A549 (cell line): Measurements from ENCODE around the gene GRIK4.
"Not testable (repeated sequence)": the region's sequence is repeated elsewhere in the genome, so short reads cannot be mapped to it uniquely, and the experiment has no call there.

Experiments
- CHD2 ChIP-seq: fragments of 150-350 bp; IDR thresholded peaks from 2 replicates; pipeline ENCODE4 v1.6.1; 2014; ENCODE audit warnings: low read length; ENCODE audit not compliant: partially characterized antibody
- CTCF ChIP-seq: fragments of >200 bp; sonication (Bioruptor Twin); formaldehyde crosslinking; IDR thresholded peaks from 3 replicates; pipeline ENCODE4 v1.5.1; 2016
- EHF ChIP-seq: fragments of 250-450 bp; sonication (Bioruptor Pico); IDR thresholded peaks from 2 replicates; pipeline ENCODE4 v1.5.0; 2020; ENCODE audit warnings: mild to moderate bottlenecking
- EP300 ChIP-seq, 2 experiments: fragments of >200 bp; sonication (Bioruptor Twin); formaldehyde crosslinking; IDR thresholded peaks; 2 replicates in 1 of 2; 3 replicates in 1 of 2; pipeline ENCODE4 v1.6.1; 2016 to 2017
- JUN ChIP-seq, 2 experiments: fragments of >200 bp; sonication (Bioruptor Twin); formaldehyde crosslinking; IDR thresholded peaks; 2 replicates in 1 of 2; 3 replicates in 1 of 2; pipeline ENCODE4 v1.6.1; 2016 to 2017
- MAX ChIP-seq: IDR thresholded peaks from 2 replicates; pipeline ENCODE4 v1.6.1; 2012
- POLR2A ChIP-seq: IDR thresholded peaks from 2 replicates; pipeline ENCODE4 v1.6.1; 2012; ENCODE audit warnings: mild to moderate bottlenecking, low read length
- RAD21 ChIP-seq, 2 experiments: fragments of >200 bp in 1 of 2; sonication (Bioruptor Twin) in 1 of 2; formaldehyde crosslinking in 1 of 2; IDR thresholded peaks in 1 of 2; conservative IDR thresholded peaks in 1 of 2; 2 replicates in 1 of 2; 3 replicates in 1 of 2; pipeline ENCODE4 v1.6.1; 2012 to 2018; ENCODE audit warnings: inconsistent platforms in 1 of 2
- RCOR1 ChIP-seq: fragments of 150-350 bp; IDR thresholded peaks from 2 replicates; pipeline ENCODE4 v1.6.1; 2014; ENCODE audit warnings: antibody characterized with exemption, low read length, low read depth
- RFX5 ChIP-seq: fragments of 450-650 bp; IDR thresholded peaks from 2 replicates; pipeline ENCODE4 v1.7.1; 2014; ENCODE audit warnings: antibody characterized with exemption, mild to moderate bottlenecking, moderate library complexity
- SMC3 ChIP-seq: fragments of >200 bp; sonication (Bioruptor Twin); formaldehyde crosslinking; IDR thresholded peaks from 3 replicates; pipeline ENCODE4 v1.6.1; 2018; ENCODE audit warnings: inconsistent platforms
- SREBF2 ChIP-seq: fragments of 450-650 bp; IDR thresholded peaks from 2 replicates; pipeline ENCODE4 v1.6.1; 2014; ENCODE audit warnings: mild to moderate bottlenecking, moderate library complexity
- USF2 ChIP-seq: fragments of 450-650 bp; IDR thresholded peaks from 2 replicates; pipeline ENCODE4 v1.6.1; 2014; ENCODE audit warnings: antibody characterized with exemption
- ZNF302 ChIP-seq: fragments of 250-450 bp; sonication (Bioruptor Pico); IDR thresholded peaks from 2 replicates; pipeline ENCODE4 v1.9.0; 2021; ENCODE audit warnings: inconsistent platforms, mild to moderate bottlenecking, moderate library complexity

DNA sequence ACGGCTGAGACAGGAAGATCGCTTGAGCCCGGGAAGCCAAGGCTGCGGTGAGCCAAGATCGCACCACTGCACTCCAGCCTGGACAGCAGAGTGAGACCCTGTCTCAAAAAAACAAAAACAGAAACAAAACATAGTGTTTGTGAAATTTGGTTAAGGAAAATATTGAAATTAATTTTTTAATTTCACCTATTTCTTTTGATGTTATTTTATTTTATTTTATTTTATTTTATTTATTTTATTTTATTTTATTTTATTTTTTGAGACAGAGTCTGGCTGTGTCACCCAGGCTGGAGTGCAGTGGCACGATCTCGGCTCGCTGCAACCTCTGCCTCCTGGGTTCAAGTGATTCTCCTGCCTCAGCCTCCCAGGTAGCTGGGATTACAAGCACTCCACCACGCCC lies 275.7 kb downstream of the GRIK4 start:
- not testable (repeated sequence) for TF ChIP-seq POLR2A; RAD21 (conservative IDR thresholded peaks at IDR 0.05 in 1 of 2, IDR thresholded peaks at IDR 0.05 in 1 of 2); MAX; EP300 (IDR thresholded peaks at IDR 0.05); SMC3; CTCF; RFX5; RCOR1; CHD2; ZNF302 (CRISPR knock-in tag); JUN (IDR thresholded peaks at IDR 0.05); USF2; SREBF2; EHF (CRISPR knock-in tag)
